DOHH2 (cell line): Measurements from ENCODE around the gene MAGEF1.

Experiments used
- CTCF ChIP-seq: fragments of 200-600 bp; sonication (generic); IDR thresholded peaks from one replicate; pipeline ENCODE4 v1.5.1; 2014; ENCODE audit warnings: antibody characterized with exemption, mild to moderate bottlenecking, low read depth, low read length; ENCODE audit not compliant: poor library complexity, severe bottlenecking
- EZH2phosphoT487 ChIP-seq: fragments of 200-600 bp; sonication (generic); IDR thresholded peaks from 2 replicates; pipeline ENCODE4 v1.6.1; 2017; ENCODE audit warnings: borderline replicate concordance, mild to moderate bottlenecking, antibody characterized with exemption, low read length, moderate library complexity, mixed read lengths

GRCh38 chr3:184724699-184725098 lies 12.8 kb upstream of the MAGEF1 start:
- TF ChIP-seq CTCF (no peak), EZH2phosphoT487 (no peak)
